GM23338 (cell line): ENCODE measurements around the gene GFAP. TPM values are rescaled to one million over a fixed set of nuclear protein-coding genes. Genes with fewer than 3 reads are reported as not detected.

Experiments
- ATAC-seq: fragments of 200-7000 bp; cut with Tn5 transposase; 3 replicates; pipeline ENCODE4 v1.9.1; 2020
- DNase-seq: peaks from one replicate; pipeline ENCODE4 v3.0.0-alpha.2; 2015; ENCODE audit warnings: low spot score
- H2AFZ ChIP-seq: fragments of 200-600 bp; sonication (generic); 2 replicates; pipeline ENCODE4 v1.8.0; 2016; ENCODE audit warnings: antibody characterized with exemption, mild to moderate bottlenecking, moderate library complexity
- H3F3A ChIP-seq: fragments of 200-600 bp; sonication (generic); replicated peaks from 2 replicates; pipeline ENCODE4 v1.8.0; 2017; ENCODE audit warnings: antibody characterized with exemption, mixed run types, low read depth
- H3K27ac ChIP-seq: fragments of 200-600 bp; sonication (generic); 2 replicates; pipeline ENCODE4 v1.6.1; 2016; ENCODE audit warnings: low read depth
- H3K27me3 ChIP-seq: fragments of 200-600 bp; sonication (generic); 2 replicates; pipeline ENCODE4 v1.8.0; 2016; ENCODE audit warnings: mild to moderate bottlenecking, mixed run types, moderate library complexity; ENCODE audit not compliant: insufficient read depth
- H3K36me3 ChIP-seq: fragments of 200-600 bp; sonication (generic); 2 replicates; pipeline ENCODE4 v1.8.0; 2016; ENCODE audit warnings: mild to moderate bottlenecking; ENCODE audit not compliant: insufficient read depth
- H3K4me1 ChIP-seq: fragments of 200-600 bp; sonication (generic); 2 replicates; pipeline ENCODE4 v1.8.0; 2016; ENCODE audit warnings: mild to moderate bottlenecking, moderate library complexity; ENCODE audit not compliant: insufficient read depth
- H3K4me2 ChIP-seq: fragments of 200-600 bp; sonication (generic); 2 replicates; pipeline ENCODE4 v1.7.1; 2017; ENCODE audit warnings: mixed run types
- H3K4me3 ChIP-seq: fragments of 200-600 bp; sonication (generic); 2 replicates; pipeline ENCODE4 v1.6.1; 2016; ENCODE audit warnings: mixed run types
- H3K79me2 ChIP-seq: fragments of 200-600 bp; sonication (generic); replicated peaks from 2 replicates; pipeline ENCODE4 v1.8.0; 2017; ENCODE audit warnings: mild to moderate bottlenecking; ENCODE audit not compliant: insufficient read depth
- H3K9me2 ChIP-seq: fragments of 200-600 bp; sonication (generic); 2 replicates; pipeline ENCODE4 v1.8.0; 2017; ENCODE audit not compliant: insufficient read depth
- H4K20me1 ChIP-seq: fragments of 200-600 bp; sonication (generic); replicated peaks from 2 replicates; pipeline ENCODE4 v1.8.0; 2017; ENCODE audit warnings: mild to moderate bottlenecking; ENCODE audit not compliant: insufficient read depth
- H3K27ac Mint-ChIP-seq: 2 replicates; pipeline ENCODE4 v1.8.0; 2020; ENCODE audit warnings: inconsistent platforms, mild to moderate bottlenecking, moderate library complexity, mixed read lengths
- H3K27me3 Mint-ChIP-seq: 3 replicates; pipeline ENCODE4 v1.8.0; 2022; ENCODE audit warnings: low read depth, mild to moderate bottlenecking, moderate library complexity, mixed read lengths, inconsistent platforms; ENCODE audit not compliant: insufficient read depth, poor library complexity
- H3K36me3 Mint-ChIP-seq: 3 replicates; pipeline ENCODE4 v1.8.0; 2021; ENCODE audit warnings: low read depth, mild to moderate bottlenecking, inconsistent platforms, moderate library complexity, mixed read lengths
- H3K4me1 Mint-ChIP-seq: 3 replicates; pipeline ENCODE4 v1.8.0; 2020; ENCODE audit warnings: mild to moderate bottlenecking, inconsistent platforms, mixed read lengths
- H3K4me3 Mint-ChIP-seq: 3 replicates; pipeline ENCODE4 v1.8.0; 2021; ENCODE audit warnings: moderate library complexity, mild to moderate bottlenecking, inconsistent platforms, mixed read lengths
- H3K9me3 Mint-ChIP-seq: 3 replicates; pipeline ENCODE4 v1.8.0; 2020; ENCODE audit warnings: moderate library complexity, mild to moderate bottlenecking, inconsistent platforms, mixed read lengths
- CREB1 ChIP-seq: fragments of 250-450 bp; sonication (Bioruptor Pico); IDR thresholded peaks from 2 replicates; pipeline ENCODE4 v1.5.0; 2020; ENCODE audit warnings: low read depth, mild to moderate bottlenecking, moderate library complexity
- CTCF ChIP-seq, 2 experiments: fragments of 200-600 bp in 1 of 2; sonication (generic) in 1 of 2; conservative IDR thresholded peaks; 2 replicates each; pipeline versions ENCODE4 v1.5.1 to v1.6.1; 2016 to 2017; ENCODE audit warnings: antibody characterized with exemption in 2 of 2, low read depth in 2 of 2, mild to moderate bottlenecking in 2 of 2, moderate library complexity in 1 of 2
- ETS1 ChIP-seq: IDR thresholded peaks from 2 replicates; pipeline ENCODE4 v1.6.1; 2016; ENCODE audit warnings: antibody characterized with exemption
- EZH2 ChIP-seq: fragments of 200-600 bp; sonication (generic); IDR thresholded peaks from one replicate; pipeline ENCODE4 v1.8.0; 2017; ENCODE audit warnings: antibody characterized with exemption, mild to moderate bottlenecking, low read depth; ENCODE audit not compliant: unreplicated experiment
- EZH2phosphoT487 ChIP-seq: fragments of 200-600 bp; sonication (generic); IDR thresholded peaks from one replicate; pipeline ENCODE4 v1.8.1; 2018; ENCODE audit warnings: antibody characterized with exemption; ENCODE audit not compliant: unreplicated experiment
- JUNB ChIP-seq: IDR thresholded peaks from one replicate; pipeline ENCODE4 v1.6.1; 2016; ENCODE audit warnings: antibody characterized with exemption; ENCODE audit not compliant: unreplicated experiment
- NANOG ChIP-seq: IDR thresholded peaks from 2 replicates; pipeline ENCODE4 v1.6.1; 2016; ENCODE audit warnings: antibody characterized with exemption, borderline replicate concordance
- POLR2AphosphoS5 ChIP-seq: IDR thresholded peaks from 2 replicates; pipeline ENCODE4 v1.6.1; 2016; ENCODE audit warnings: antibody characterized with exemption, low read depth
- REST ChIP-seq: IDR thresholded peaks from one replicate; pipeline ENCODE4 v1.6.1; 2018; ENCODE audit warnings: antibody characterized with exemption; ENCODE audit not compliant: unreplicated experiment
- STAT1 ChIP-seq: IDR thresholded peaks from one replicate; pipeline ENCODE4 v1.6.1; 2016; ENCODE audit warnings: antibody characterized with exemption; ENCODE audit not compliant: unreplicated experiment
- ZNF114 ChIP-seq: fragments of 250-450 bp; sonication (Bioruptor Pico); IDR thresholded peaks from 2 replicates; pipeline ENCODE4 v1.5.0; 2020; ENCODE audit warnings: mild to moderate bottlenecking, moderate library complexity
- ZNF331 ChIP-seq: fragments of 250-450 bp; sonication (Bioruptor Pico); IDR thresholded peaks from 2 replicates; pipeline ENCODE4 v1.5.0; 2020; ENCODE audit warnings: low read depth, mild to moderate bottlenecking, moderate library complexity
- polyA plus RNA-seq: library from polyadenylated mRNA; unstranded; fragments of >200 nt; fragmentation: Nextera tagmentation; extraction: Ambion mirVana; gene quantifications from 2 replicates; pipeline ENCODE4 v1.2.1, GENCODE V29; 2016
- total RNA-seq: library from RNA; depleted of rRNA; stranded (reverse); fragments of >200 nt; shearing (Covaris generic); gene quantifications from 2 replicates; pipeline ENCODE4 v1.2.3, GENCODE V29; 2014

The GFAP gene
- total and polyA plus RNA-seq, 2 experiments from 2014 or later: 0.15 to 5.1 TPM

GRCh38 chr17:44880062-44880461 is 35.2 kb downstream of the GFAP start:
- DNase-seq (no peak), ATAC-seq (no peak)
- H3K4me3 ChIP-seq: no peak overlapping the region
- H3K79me2 ChIP-seq: no peaks in the 10 kb centered on the region; the same call in 1 of the 2 replicates
- peaks cover 15% of the 10 kb centered on the region for H4K20me1 ChIP-seq
- H3K4me2 ChIP-seq: no peak overlapping the region
- H3K27ac ChIP-seq: no peak overlapping the region
- no peak overlapping the region for H2AFZ ChIP-seq
- no peaks in the 10 kb centered on the region for H3K4me1 Mint-ChIP-seq
- H3F3A ChIP-seq: peaks cover 20% of the 10 kb centered on the region; the same call in 1 of the 2 replicates
- H3K27me3 Mint-ChIP-seq: peaks cover 3% of the 10 kb centered on the region
- TF ChIP-seq STAT1 (no peak), CTCF (conservative IDR thresholded peaks at IDR 0.05; ENCODE audit: low read depth in 2 of 2) (no peak), REST (no peak), ZNF114 (CRISPR knock-in tag) (no peak), POLR2AphosphoS5 (no peak), EZH2 (no peak), CREB1 (no peak), NANOG (no peak), ZNF331 (CRISPR knock-in tag) (no peak), EZH2phosphoT487 (no peak), JUNB (no peak), ETS1 (no peak)
- no peaks in the 10 kb centered on the region for H3K9me3 Mint-ChIP-seq
- H3K4me1 ChIP-seq: no peaks in the 10 kb centered on the region
- H3K27ac Mint-ChIP-seq: no peak overlapping the region
- H3K9me2 ChIP-seq: no peaks in the 10 kb centered on the region
- H3K27me3 ChIP-seq: no peaks in the 10 kb centered on the region
- H3K36me3 Mint-ChIP-seq: peaks cover 85% of the 10 kb centered on the region
- no peak overlapping the region for H3K4me3 Mint-ChIP-seq
- peaks cover 78% of the 10 kb centered on the region for H3K36me3 ChIP-seq
